Measurements from ENCODE around the gene CIROP.

DNA sequence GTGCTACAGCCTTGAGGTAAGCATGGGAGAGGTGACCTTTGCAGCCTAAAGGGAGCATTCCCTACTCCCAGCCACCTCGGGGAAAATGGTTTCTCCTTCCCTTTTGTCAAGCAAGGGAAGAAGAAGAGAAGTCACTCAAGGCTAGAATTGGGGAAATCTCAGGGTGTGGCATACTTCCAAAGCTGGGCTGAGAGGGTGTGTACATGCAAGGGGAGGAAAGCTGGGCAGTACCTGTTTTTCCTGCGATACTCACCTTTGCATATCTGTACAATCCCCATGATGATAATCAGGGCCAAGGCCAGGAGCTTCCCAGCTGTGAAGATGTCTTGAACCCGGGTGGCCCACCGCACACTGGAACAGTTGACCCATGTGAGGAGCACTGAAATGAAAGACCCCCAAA is 38.0 kb upstream of the CIROP start:
- TF ChIP-seq, protein P1, sequence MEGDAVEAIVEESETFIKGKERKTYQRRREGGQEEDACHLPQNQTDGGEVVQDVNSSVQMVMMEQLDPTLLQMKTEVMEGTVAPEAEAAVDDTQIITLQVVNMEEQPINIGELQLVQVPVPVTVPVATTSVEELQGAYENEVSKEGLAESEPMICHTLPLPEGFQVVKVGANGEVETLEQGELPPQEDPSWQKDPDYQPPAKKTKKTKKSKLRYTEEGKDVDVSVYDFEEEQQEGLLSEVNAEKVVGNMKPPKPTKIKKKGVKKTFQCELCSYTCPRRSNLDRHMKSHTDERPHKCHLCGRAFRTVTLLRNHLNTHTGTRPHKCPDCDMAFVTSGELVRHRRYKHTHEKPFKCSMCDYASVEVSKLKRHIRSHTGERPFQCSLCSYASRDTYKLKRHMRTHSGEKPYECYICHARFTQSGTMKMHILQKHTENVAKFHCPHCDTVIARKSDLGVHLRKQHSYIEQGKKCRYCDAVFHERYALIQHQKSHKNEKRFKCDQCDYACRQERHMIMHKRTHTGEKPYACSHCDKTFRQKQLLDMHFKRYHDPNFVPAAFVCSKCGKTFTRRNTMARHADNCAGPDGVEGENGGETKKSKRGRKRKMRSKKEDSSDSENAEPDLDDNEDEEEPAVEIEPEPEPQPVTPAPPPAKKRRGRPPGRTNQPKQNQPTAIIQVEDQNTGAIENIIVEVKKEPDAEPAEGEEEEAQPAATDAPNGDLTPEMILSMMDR (IDR thresholded peaks at IDR 0.05): no peak
- no peak for TF ChIP-seq POLR2A (IDR thresholded peaks at IDR 0.05)

All from heart left ventricle (tissue), 13 donors.